IMR-90 (cell line): ENCODE measurements around the gene HOXA10. TPM values are rescaled to one million over a fixed set of nuclear protein-coding genes. Genes with fewer than 3 reads are reported as not detected.

Experiments
- ATAC-seq: fragments of 200-7000 bp; cut with Tn5 transposase; 2 replicates; pipeline ENCODE4 v1.9.1; 2020; ENCODE audit warnings: low read depth, mild to moderate bottlenecking, moderate library complexity
- BruUV-seq: library from RNA; stranded (reverse); fragments of 400-500 nt; replicated peaks from 2 replicates; lab custom pipeline; 2021; lab: Mats Ljungman, UMichigan
- CTCF ChIA-PET: fragments of 300-600 bp; formaldehyde crosslinking; extraction: SDS; loops from one replicate; lab custom pipeline; 2021; ENCODE audit warnings: antibody characterized with exemption; lab: Yijun Ruan, JAX
- POLR2A ChIA-PET: fragments of 300-600 bp; sonication (Branson Sonifier 250); formaldehyde crosslinking; loops from one replicate; lab custom pipeline; 2022; ENCODE audit warnings: antibody characterized with exemption; ENCODE audit not compliant: unreplicated experiment; lab: Charles Lee
- DNase-seq: peaks from one replicate; pipeline ENCODE4 v3.0.0; 2013
- H2AFZ ChIP-seq: replicated peaks from 2 replicates; pipeline ENCODE3; 2013; ENCODE audit warnings: low read length, mild to moderate bottlenecking; ENCODE audit not compliant: poor library complexity
- H2AK5ac ChIP-seq: 2 replicates; pipeline ENCODE4 v1.6.1; 2013; ENCODE audit warnings: low read depth, low read length, inconsistent platforms
- H2AK9ac ChIP-seq: replicated peaks from 2 replicates; pipeline ENCODE3; 2013; ENCODE audit warnings: mild to moderate bottlenecking, low read depth, low read length, moderate library complexity; ENCODE audit not compliant: poor library complexity
- H2BK120ac ChIP-seq: 2 replicates; pipeline ENCODE4 v1.6.1; 2013; ENCODE audit warnings: low read depth, low read length, inconsistent platforms
- H2BK15ac ChIP-seq: 3 replicates; pipeline ENCODE4 v1.6.1; 2013; ENCODE audit warnings: low read depth, low read length, inconsistent platforms
- H2BK20ac ChIP-seq: 2 replicates; pipeline ENCODE4 v1.6.1; 2013; ENCODE audit warnings: low read depth, mild to moderate bottlenecking, inconsistent platforms, low read length, moderate library complexity
- H2BK5ac ChIP-seq: 2 replicates; pipeline ENCODE4 v1.6.1; 2013; ENCODE audit warnings: mild to moderate bottlenecking, low read depth, low read length, inconsistent platforms; ENCODE audit not compliant: poor library complexity, severe bottlenecking
- H3K14ac ChIP-seq: replicated peaks from 2 replicates; pipeline ENCODE4 v1.6.1; 2013; ENCODE audit warnings: low read depth, low read length, inconsistent platforms
- H3K18ac ChIP-seq: 2 replicates; pipeline ENCODE4 v1.6.1; 2013; ENCODE audit warnings: low read depth, low read length, control low read depth
- H3K23ac ChIP-seq: 2 replicates; pipeline ENCODE4 v1.6.1; 2013; ENCODE audit warnings: low read depth, low read length, inconsistent platforms
- H3K27ac ChIP-seq: 2 replicates; pipeline ENCODE4 v1.5.1; 2013; ENCODE audit warnings: mild to moderate bottlenecking, control low read depth, low read length; ENCODE audit not compliant: insufficient read depth
- H3K27me3 ChIP-seq: 2 replicates; pipeline ENCODE4 v1.6.1; 2013; ENCODE audit warnings: low read length; ENCODE audit not compliant: control insufficient read depth, insufficient read depth
- H3K36me3 ChIP-seq: 2 replicates; pipeline ENCODE4 v1.6.1; 2013; ENCODE audit warnings: low read length, mixed read lengths; ENCODE audit not compliant: control insufficient read depth, insufficient read depth
- H3K4ac ChIP-seq: 2 replicates; pipeline ENCODE4 v1.6.1; 2013; ENCODE audit warnings: low read depth, low read length, inconsistent platforms
- H3K4me1 ChIP-seq: 2 replicates; pipeline ENCODE4 v1.6.1; 2013; ENCODE audit warnings: low read length, mixed read lengths; ENCODE audit not compliant: control insufficient read depth, insufficient read depth
- H3K4me2 ChIP-seq: 2 replicates; pipeline ENCODE4 v1.6.1; 2013; ENCODE audit warnings: low read depth, mild to moderate bottlenecking, control low read depth, low read length, moderate library complexity
- H3K4me3 ChIP-seq: 2 replicates; pipeline ENCODE4 v1.5.1; 2013; ENCODE audit warnings: low read depth, mild to moderate bottlenecking, control low read depth, low read length, moderate library complexity; ENCODE audit not compliant: insufficient read depth
- H3K56ac ChIP-seq: 2 replicates; pipeline ENCODE4 v1.6.1; 2013; ENCODE audit warnings: low read length, inconsistent platforms; ENCODE audit not compliant: insufficient read depth; ENCODE audit errors: extremely low read depth
- H3K79me1 ChIP-seq, 2 experiments: 2 replicates each; pipeline ENCODE4 v1.6.1; 2013; ENCODE audit warnings: low read length in 2 of 2, inconsistent platforms in 1 of 2, low read depth in 1 of 2
- H3K9ac ChIP-seq: 2 replicates; pipeline ENCODE4 v1.6.1; 2013; ENCODE audit warnings: low read depth, low read length, control low read depth
- H3K9me1 ChIP-seq: 2 replicates; pipeline ENCODE4 v1.6.1; 2013; ENCODE audit warnings: low read length, inconsistent platforms; ENCODE audit not compliant: insufficient read depth
- H3K9me3 ChIP-seq: 2 replicates; pipeline ENCODE4 v1.6.1; 2013; ENCODE audit warnings: low read length; ENCODE audit not compliant: control insufficient read depth, insufficient read depth
- H4K20me1 ChIP-seq: 2 replicates; pipeline ENCODE4 v1.6.1; 2013; ENCODE audit warnings: low read length, inconsistent platforms; ENCODE audit not compliant: insufficient read depth
- H4K5ac ChIP-seq: 2 replicates; pipeline ENCODE4 v1.6.1; 2013; ENCODE audit warnings: mild to moderate bottlenecking, low read depth, low read length, control low read depth
- H4K8ac ChIP-seq, 2 experiments: 2 replicates each; pipeline ENCODE4 v1.6.1; 2013; ENCODE audit warnings: low read depth in 2 of 2, low read length in 2 of 2, control low read depth in 1 of 2, inconsistent platforms in 1 of 2
- H4K91ac ChIP-seq: 2 replicates; pipeline ENCODE4 v1.6.1; 2013; ENCODE audit warnings: low read depth, low read length, inconsistent platforms; ENCODE audit not compliant: insufficient read depth
- BHLHE40 ChIP-seq: fragments of 150-350 bp; IDR thresholded peaks from 2 replicates; pipeline ENCODE4 v1.6.1; 2016; ENCODE audit warnings: mild to moderate bottlenecking, low read depth, low read length
- CEBPB ChIP-seq: IDR thresholded peaks from 2 replicates; pipeline ENCODE4 v1.6.1; 2012; ENCODE audit warnings: low read depth, low read length, improper control_type of control experiment
- WGBS, 2 experiments: methylation state at CpG; one replicate each; pipeline versions ENCODE4 v1.1.5 to v1.1.7; 2013; ENCODE audit warnings: missing lambda C conversion rate in 2 of 2; ENCODE audit not compliant: insufficient read length in 1 of 2; ENCODE audit errors: extremely low coverage in 2 of 2; 5-methylcytosine and 5-hydroxymethylcytosine counted together
- dilution Hi-C: fragments of 300-500 bp; cut with HindIII; formaldehyde crosslinking; loops from one replicate; pipeline ENCODE4 v1.14.3; 2018; ENCODE audit warnings: low sequenced_read_pairs; ENCODE audit not compliant: unreplicated experiment
- in situ Hi-C: fragments of 300-500 bp; cut with MboI; formaldehyde crosslinking; loops from 3 replicates; pipeline ENCODE4 v1.14.3; 2019; ENCODE audit warnings: low sequenced_read_pairs, inconsistent platforms, mixed read lengths
- intact Hi-C: fragments of 100-400 bp; cut with micrococcal nuclease; formaldehyde crosslinking; loops from 2 replicates; pipeline ENCODE4 v1.10.0; 2022
- polyA plus RNA-seq, 3 experiments: library from polyadenylated mRNA; depleted of rRNA; stranded (reverse); fragments of >200 nt; gene quantifications; 2 replicates each; pipeline ENCODE4 v1.2.3, GENCODE V29; 2012; ENCODE audit warnings: low replicate concordance in 1 of 3
- total RNA-seq: library from RNA; depleted of rRNA; stranded (reverse); fragments of >200 nt; gene quantifications from 2 replicates; pipeline ENCODE4 v1.2.3, GENCODE V29; 2012

HOXA10 gene
- total and polyA plus RNA-seq, 2 of the 4 experiments (the other 2 are of a cell fraction) = 0.10 to 0.18 TPM

DNA sequence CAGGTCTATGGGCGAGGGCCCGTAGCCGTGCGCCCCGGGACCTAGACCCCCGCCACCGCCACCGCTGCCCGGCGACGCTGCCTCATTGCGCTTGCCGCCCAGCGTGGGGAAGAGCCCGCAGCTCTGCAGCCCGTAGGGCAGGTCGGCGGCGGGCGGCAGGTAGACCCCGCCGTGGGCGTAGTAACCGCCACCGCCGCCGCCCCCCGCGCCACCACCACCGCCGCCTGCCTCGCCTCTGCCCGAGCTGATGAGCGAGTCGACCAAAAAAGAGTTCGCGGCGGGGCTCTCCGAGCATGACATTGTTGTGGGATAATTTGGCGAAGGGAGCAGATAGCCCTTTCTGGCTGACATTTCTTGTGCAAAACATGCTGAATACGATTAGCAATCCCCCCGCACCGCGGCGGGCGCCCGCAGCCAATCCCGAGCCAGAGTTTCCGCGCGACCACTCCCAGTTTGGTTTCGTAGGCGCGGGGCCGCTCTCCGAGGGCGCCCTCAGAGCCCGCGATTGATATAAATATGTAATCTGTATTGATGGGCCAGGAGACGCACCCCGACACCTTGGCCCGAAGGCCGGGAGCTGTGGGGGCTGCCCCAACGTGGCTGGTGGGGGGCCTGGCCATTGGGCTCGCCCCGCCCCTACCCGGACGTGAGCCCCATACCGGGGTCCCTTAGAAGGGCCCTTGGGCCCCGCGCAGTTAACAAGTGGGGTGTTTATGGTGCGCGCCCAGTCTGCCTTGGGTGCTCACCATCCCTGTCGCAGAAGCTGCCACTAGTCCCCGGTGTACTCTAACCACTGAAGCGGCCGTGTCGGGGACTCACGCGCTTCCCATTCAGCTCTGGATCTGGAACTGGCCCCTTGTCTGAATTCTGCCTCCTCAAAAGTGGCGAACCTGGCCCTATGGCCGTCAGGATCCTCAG lies at the start of gene HOXA10 (continued):
- TF ChIP-seq BHLHE40 (no peak), CEBPB (no peak)

DNA sequence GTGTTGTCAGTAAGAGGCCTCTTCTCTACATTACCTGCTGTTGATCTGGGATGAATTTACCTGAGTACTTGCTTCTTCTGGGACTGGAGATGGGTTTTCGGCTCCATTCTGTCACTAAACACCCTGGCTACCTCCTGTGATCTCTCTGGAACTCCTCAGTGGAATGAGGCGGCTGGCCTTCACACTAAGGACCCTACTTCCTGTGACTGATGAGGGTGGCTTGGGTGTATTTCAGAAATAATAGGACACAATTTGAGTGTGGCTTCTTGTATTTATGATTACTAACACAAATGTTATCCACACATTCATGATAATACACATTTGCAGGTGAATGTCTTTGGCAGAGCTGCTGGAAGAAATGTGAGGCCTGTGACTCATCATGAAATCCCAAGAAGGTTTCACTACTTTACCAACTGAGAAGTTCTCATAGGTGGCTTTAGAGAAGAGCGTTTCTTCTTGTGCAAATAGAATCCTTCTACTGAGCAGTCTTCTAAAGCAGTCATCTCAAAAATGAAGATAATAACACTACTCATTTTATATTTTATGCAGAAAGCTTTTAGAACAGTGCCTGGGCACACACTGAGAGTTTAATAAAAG lies 47.2 kb upstream of the HOXA10 start:
- Histone ChIP-seq H3K9ac (no peak overlapping the region), H3K9me3 (peaks cover 7% of the 10 kb centered on the region; the same call in 1 of the 2 replicates), H2BK15ac (no peak overlapping the region), H2AK9ac (no peak overlapping the region), H3K18ac (no peak overlapping the region), H3K9me1 (no peaks in the 10 kb centered on the region), H3K36me3 (no peaks in the 10 kb centered on the region), H3K4me1 (no peaks in the 10 kb centered on the region), H3K23ac (no peak overlapping the region), H3K79me1 (no peaks in the 10 kb centered on the region), H3K4me2 (no peak overlapping the region), H3K27ac (no peak overlapping the region), H2AFZ (no peak overlapping the region), H2AK5ac (no peak overlapping the region), H4K8ac (no peak overlapping the region), H2BK120ac (no peak overlapping the region), H3K14ac (no peak overlapping the region), H4K5ac (no peak overlapping the region), H4K91ac (no peak overlapping the region), H3K4ac (no peak overlapping the region), H3K27me3 (peaks cover 78% of the 10 kb centered on the region), H2BK20ac (no peak overlapping the region), H4K20me1 (no peaks in the 10 kb centered on the region), H3K4me3 (no peak overlapping the region), H3K56ac (no peak overlapping the region), H2BK5ac (no peak overlapping the region)
- TF ChIP-seq CEBPB = no peak
- intact Hi-C loops = no loop called here
- dilution Hi-C loops = no loop called here
- ATAC-seq (no peak), DNase-seq (no peak)
- CTCF ChIA-PET = no interaction called here
- in situ Hi-C loops = no loop called here
- BruUV-seq = no TSS peak
- WGBS, 2 experiments = no CpG with 5 or more reads among the region's 3 CpGs
- POLR2A ChIA-PET = no interaction called here
